Testis (tissue), 2 donors: ENCODE measurements around the gene SLMAP.

Experiments used
- POLR2A ChIP-seq: fragments of 450-650 bp; IDR thresholded peaks from one replicate; pipeline ENCODE4 v1.6.1; 2017; ENCODE audit warnings: antibody characterized with exemption, mild to moderate bottlenecking, moderate library complexity
- TF ChIP-seq, protein P1 (sequence below), 3 experiments: fragments of 450-650 bp in 2 of 3; fragments of 200-600 bp in 1 of 3; sonication (generic) in 1 of 3; IDR thresholded peaks; one replicate each; pipeline ENCODE4 v1.5.1; 2016 to 2019; ENCODE audit warnings: antibody characterized with exemption in 3 of 3, mild to moderate bottlenecking in 2 of 3, moderate library complexity in 1 of 3

DNA sequence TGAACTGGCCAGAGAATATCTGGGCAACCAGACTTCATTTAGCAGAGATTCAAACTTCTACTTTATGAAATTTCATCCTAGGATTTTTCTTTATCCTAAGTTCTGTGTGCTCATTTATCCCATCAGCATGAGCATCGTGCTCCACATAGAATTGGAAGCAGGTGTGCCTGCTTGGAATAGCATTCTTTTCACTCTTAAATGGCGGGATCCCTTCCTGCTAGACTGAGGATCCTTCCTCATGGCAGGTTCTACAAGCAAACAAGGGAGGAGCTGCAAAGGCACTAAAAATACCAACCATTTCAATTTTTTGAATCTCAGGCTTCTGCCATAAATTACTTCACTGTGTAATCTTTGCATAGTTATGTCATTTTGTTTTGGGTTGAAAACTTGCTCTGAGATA lies 177.5 kb downstream of the SLMAP start:
- TF ChIP-seq POLR2A, result no peak
- TF ChIP-seq, protein P1, sequence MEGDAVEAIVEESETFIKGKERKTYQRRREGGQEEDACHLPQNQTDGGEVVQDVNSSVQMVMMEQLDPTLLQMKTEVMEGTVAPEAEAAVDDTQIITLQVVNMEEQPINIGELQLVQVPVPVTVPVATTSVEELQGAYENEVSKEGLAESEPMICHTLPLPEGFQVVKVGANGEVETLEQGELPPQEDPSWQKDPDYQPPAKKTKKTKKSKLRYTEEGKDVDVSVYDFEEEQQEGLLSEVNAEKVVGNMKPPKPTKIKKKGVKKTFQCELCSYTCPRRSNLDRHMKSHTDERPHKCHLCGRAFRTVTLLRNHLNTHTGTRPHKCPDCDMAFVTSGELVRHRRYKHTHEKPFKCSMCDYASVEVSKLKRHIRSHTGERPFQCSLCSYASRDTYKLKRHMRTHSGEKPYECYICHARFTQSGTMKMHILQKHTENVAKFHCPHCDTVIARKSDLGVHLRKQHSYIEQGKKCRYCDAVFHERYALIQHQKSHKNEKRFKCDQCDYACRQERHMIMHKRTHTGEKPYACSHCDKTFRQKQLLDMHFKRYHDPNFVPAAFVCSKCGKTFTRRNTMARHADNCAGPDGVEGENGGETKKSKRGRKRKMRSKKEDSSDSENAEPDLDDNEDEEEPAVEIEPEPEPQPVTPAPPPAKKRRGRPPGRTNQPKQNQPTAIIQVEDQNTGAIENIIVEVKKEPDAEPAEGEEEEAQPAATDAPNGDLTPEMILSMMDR (IDR thresholded peaks at IDR 0.05), result no peak
